Liver (tissue), 9 donors: ENCODE measurements around the gene DNAJC4. TPM values are rescaled to one million over a fixed set of nuclear protein-coding genes. Genes with fewer than 3 reads are reported as not detected.

Experiments used
- DNase-seq: peaks from one replicate; pipeline ENCODE4 v3.0.0-alpha.2; 2017; ENCODE audit warnings: low spot score
- H3K27ac ChIP-seq, 2 donors: one replicate each; pipeline ENCODE4 v1.7.0; 2013; ENCODE audit warnings: inconsistent platforms in 2 of 2, low read length in 2 of 2, control low read depth in 1 of 2, low read depth in 1 of 2, mild to moderate bottlenecking in 1 of 2
- H3K27me3 ChIP-seq, 4 donors: one replicate each; pipeline versions ENCODE4 v1.6.1 to v1.7.0; 2013; ENCODE audit warnings: low read length in 3 of 4, inconsistent platforms in 1 of 4, mild to moderate bottlenecking in 1 of 4, moderate library complexity in 1 of 4; ENCODE audit not compliant: control insufficient read depth in 4 of 4, insufficient read depth in 4 of 4
- H3K36me3 ChIP-seq, 4 donors: one replicate each; pipeline versions ENCODE4 v1.6.1 to v1.7.0; 2013; ENCODE audit warnings: low read length in 3 of 4, mild to moderate bottlenecking in 3 of 4, low read depth in 1 of 4, moderate library complexity in 1 of 4; ENCODE audit not compliant: control insufficient read depth in 4 of 4, insufficient read depth in 3 of 4
- H3K4me1 ChIP-seq, 4 donors: one replicate each; pipeline versions ENCODE4 v1.6.1 to v1.7.0; 2013; ENCODE audit warnings: low read length in 3 of 4, mild to moderate bottlenecking in 3 of 4, moderate library complexity in 1 of 4; ENCODE audit not compliant: control insufficient read depth in 4 of 4, insufficient read depth in 4 of 4
- H3K4me3 ChIP-seq, 3 donors: one replicate each; pipeline versions ENCODE4 v1.6.1 to v1.7.0; 2013; ENCODE audit warnings: low read length in 3 of 3, control low read depth in 1 of 3, low read depth in 1 of 3, mild to moderate bottlenecking in 1 of 3
- H3K9ac ChIP-seq, 2 donors: one replicate each; pipeline ENCODE4 v1.7.0; 2013; ENCODE audit warnings: low read length in 2 of 2, mild to moderate bottlenecking in 2 of 2, moderate library complexity in 2 of 2, control low read depth in 1 of 2, low read depth in 1 of 2
- H3K9me3 ChIP-seq, 4 donors: one replicate each; pipeline versions ENCODE4 v1.6.1 to v1.7.0; 2013; ENCODE audit warnings: low read length in 3 of 4; ENCODE audit not compliant: control insufficient read depth in 4 of 4
- CTCF ChIP-seq: fragments of 150-350 bp; IDR thresholded peaks from 2 replicates; pipeline ENCODE4 v1.5.1; 2017; ENCODE audit warnings: improper control_type of control experiment, low read depth, low read length; ENCODE audit not compliant: missing input control
- EGR1 ChIP-seq, 2 donors: IDR thresholded peaks; 2 replicates each; pipeline ENCODE4 v1.6.1; 2016 to 2018; ENCODE audit warnings: antibody characterized with exemption in 2 of 2, low read depth in 2 of 2
- FOXA1 ChIP-seq: IDR thresholded peaks from 2 replicates; pipeline ENCODE4 v1.6.1; 2016; ENCODE audit warnings: antibody characterized with exemption
- FOXA2 ChIP-seq: IDR thresholded peaks from 2 replicates; pipeline ENCODE4 v1.6.1; 2016; ENCODE audit warnings: antibody characterized with exemption
- GABPA ChIP-seq, 2 donors: IDR thresholded peaks in 1 of 2; conservative IDR thresholded peaks in 1 of 2; 2 replicates each; pipeline ENCODE4 v1.6.1; 2016; ENCODE audit warnings: antibody characterized with exemption in 2 of 2, mild to moderate bottlenecking in 1 of 2, moderate library complexity in 1 of 2
- HNF4A ChIP-seq, 2 donors: conservative IDR thresholded peaks; 2 replicates each; pipeline ENCODE4 v1.6.1; 2016; ENCODE audit warnings: antibody characterized with exemption in 2 of 2, mild to moderate bottlenecking in 2 of 2
- HNF4G ChIP-seq: IDR thresholded peaks from 2 replicates; pipeline ENCODE4 v1.6.1; 2016; ENCODE audit warnings: antibody characterized with exemption
- NR2F2 ChIP-seq: IDR thresholded peaks from 2 replicates; pipeline ENCODE4 v1.6.1; 2016; ENCODE audit warnings: antibody characterized with exemption
- RAD21 ChIP-seq, 2 donors: IDR thresholded peaks; 2 replicates each; pipeline ENCODE4 v1.6.1; 2016; ENCODE audit warnings: antibody characterized with exemption in 2 of 2, mild to moderate bottlenecking in 2 of 2
- REST ChIP-seq: IDR thresholded peaks from 2 replicates; pipeline ENCODE4 v1.6.1; 2016; ENCODE audit warnings: antibody characterized with exemption, mild to moderate bottlenecking
- RXRA ChIP-seq, 2 donors: IDR thresholded peaks; 2 replicates each; pipeline ENCODE4 v1.6.1; 2017 to 2018; ENCODE audit warnings: antibody characterized with exemption in 2 of 2, mild to moderate bottlenecking in 1 of 2
- SP1 ChIP-seq: IDR thresholded peaks from 2 replicates; pipeline ENCODE4 v1.6.1; 2018; ENCODE audit warnings: antibody characterized with exemption, mild to moderate bottlenecking
- YY1 ChIP-seq: IDR thresholded peaks from 2 replicates; pipeline ENCODE4 v1.6.1; 2016; ENCODE audit warnings: antibody characterized with exemption, mild to moderate bottlenecking
- ZBTB33 ChIP-seq: IDR thresholded peaks from 2 replicates; pipeline ENCODE4 v1.6.1; 2016; ENCODE audit warnings: antibody characterized with exemption
- WGBS: extraction: QIAGEN DNeasy Blood & Tissue Kit; methylation state at CpG from one replicate; pipeline ENCODE4 v1.1.7; 2013; 5-methylcytosine and 5-hydroxymethylcytosine counted together
- polyA plus RNA-seq, 2 donors: library from polyadenylated mRNA; stranded (reverse) in 1 of 2; unstranded in 1 of 2; fragments of 200-250 nt in 1 of 2; fragments of >200 nt in 1 of 2; fragmentation: Nextera tagmentation in 1 of 2; extraction: Ambion mirVana in 1 of 2; gene quantifications; one replicate each; pipeline versions ENCODE4 v1.2.1 to v1.2.3, GENCODE V29; 2013 to 2015
- total RNA-seq, 2 donors: library from RNA; depleted of rRNA; stranded (reverse); fragments of >200 nt; gene quantifications; one replicate each; pipeline ENCODE4 v1.2.3, GENCODE V29; 2014
- TF ChIP-seq, protein P1 (sequence below): IDR thresholded peaks from 2 replicates; pipeline ENCODE4 v1.6.1; 2016; ENCODE audit warnings: antibody characterized with exemption
- TF ChIP-seq, protein P2 (sequence below): IDR thresholded peaks from 2 replicates; pipeline ENCODE4 v1.6.1; 2016; ENCODE audit warnings: antibody characterized with exemption
- donor health status: healthy.
- donor health status: healthy.
- donor health status: healthy.
- donor health status: healthy.
- donor health status: healthy.

DNAJC4 gene
- total RNA-seq (10 to 100 TPM in 1 of 2 donors, 1 to 10 TPM in 1; 8.5 to 25.9 TPM), polyA plus RNA-seq (10 to 100 TPM; 22.7 to 24.3 TPM)

- peak; percentile 18 for TF ChIP-seq FOXA1
- peak; percentile 15 for TF ChIP-seq REST
- TF ChIP-seq FOXA2, result no peak
- TF ChIP-seq ZBTB33, result no peak
- peak in 1 of 2 donors; percentile 75 for TF ChIP-seq GABPA (IDR thresholded peaks at IDR 0.05 in 1 of 2, conservative IDR thresholded peaks at IDR 0.05 in 1 of 2)
- TF ChIP-seq YY1, result peak; percentile 95
- TF ChIP-seq HNF4A (conservative IDR thresholded peaks at IDR 0.05), result peak; percentile 9 to 19
- peak in 1 of 2 donors; percentile 22 for TF ChIP-seq RAD21 (IDR thresholded peaks at IDR 0.05)
- TF ChIP-seq RXRA (IDR thresholded peaks at IDR 0.05), result peak; percentile 20 to 23
- peak; percentile 69 for TF ChIP-seq SP1
- WGBS, result under 1% methylated on average over 62 of the region's 62 CpGs
- peak within 1 kb of the TSS; percentile 51 to 80 for H3K9ac ChIP-seq
- H3K9me3 ChIP-seq, result no peaks in the 10 kb centered on the region
- no peaks in the 10 kb centered on the region for H3K36me3 ChIP-seq
- DNase-seq, result peak; percentile 90
- H3K27me3 ChIP-seq, result no peaks in the 10 kb centered on the region
- H3K4me1 ChIP-seq, result peaks cover 18 to 51% (median 33%) of the 10 kb centered on the region in 4 donors
- peak within 1 kb of the TSS; percentile 88 to 92 for H3K27ac ChIP-seq
- peak within 1 kb of the TSS; percentile 67 to 79 (median 79) for H3K4me3 ChIP-seq
Measured at GRCh38 chr11:64230171-64230984, at the start of gene DNAJC4. TSS of gene DNAJC4 (plus strand) at chr11:64230548. CDS start at chr11:64230855, 307 bp downstream.

GRCh38 chr11:64180891-64181290, 49.5 kb upstream of the DNAJC4 start:
- no peak overlapping the region for H3K27ac ChIP-seq
- peaks cover 2 to 13% (median 8%) of the 10 kb centered on the region in 4 donors for H3K4me1 ChIP-seq
- no peaks in the 10 kb centered on the region for H3K36me3 ChIP-seq
- no peak overlapping the region for H3K4me3 ChIP-seq
- no peaks in the 10 kb centered on the region for H3K9me3 ChIP-seq
- H3K27me3 ChIP-seq, result no peaks in the 10 kb centered on the region
- DNase-seq, result no peak
- 79% methylated on average over 5 of the region's 5 CpGs for WGBS
- H3K9ac ChIP-seq, result no peak overlapping the region
- TF ChIP-seq ZBTB33 (no peak), RAD21 (IDR thresholded peaks at IDR 0.05) (no peak), NR2F2 (no peak), FOXA1 (no peak), EGR1 (IDR thresholded peaks at IDR 0.05; ENCODE audit: low read depth in 2 of 2) (no peak), CTCF (no peak), GABPA (IDR thresholded peaks at IDR 0.05 in 1 of 2, conservative IDR thresholded peaks at IDR 0.05 in 1 of 2) (no peak), RXRA (IDR thresholded peaks at IDR 0.05) (no peak), REST (no peak), HNF4G (no peak)
- TF ChIP-seq, protein P1, sequence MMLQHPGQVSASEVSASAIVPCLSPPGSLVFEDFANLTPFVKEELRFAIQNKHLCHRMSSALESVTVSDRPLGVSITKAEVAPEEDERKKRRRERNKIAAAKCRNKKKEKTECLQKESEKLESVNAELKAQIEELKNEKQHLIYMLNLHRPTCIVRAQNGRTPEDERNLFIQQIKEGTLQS, result no peak
- TF ChIP-seq, protein P2, sequence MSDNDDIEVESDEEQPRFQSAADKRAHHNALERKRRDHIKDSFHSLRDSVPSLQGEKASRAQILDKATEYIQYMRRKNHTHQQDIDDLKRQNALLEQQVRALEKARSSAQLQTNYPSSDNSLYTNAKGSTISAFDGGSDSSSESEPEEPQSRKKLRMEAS, result no peak
